HepG2 (cell line): ENCODE measurements around the gene GALNT5. TPM values are rescaled to one million over a fixed set of nuclear protein-coding genes. Genes with fewer than 3 reads are reported as not detected.

ENCODE experiments used
- ATAC-seq: fragments of 200-7000 bp; cut with Tn5 transposase; 3 replicates; pipeline ENCODE4 v1.9.1; 2020; ENCODE audit warnings: mild to moderate bottlenecking, moderate library complexity
- BruUV-seq: library from RNA; stranded (reverse); fragments of 400-500 nt; replicated peaks from 2 replicates; lab custom pipeline; 2021; lab: Mats Ljungman, UMichigan
- CTCF ChIA-PET: fragments of 300-600 bp; formaldehyde crosslinking; extraction: SDS; loops from one replicate; lab custom pipeline; 2021; ENCODE audit warnings: low total read pairs, inconsistent platforms, low intra/inter-chr PET ratio; lab: Yijun Ruan, JAX
- POLR2A ChIA-PET: fragments of 350-600 bp; sonication (Branson Sonifier 250); formaldehyde crosslinking; loops from one replicate; lab custom pipeline; 2020; ENCODE audit warnings: antibody characterized with exemption, inconsistent platforms; lab: Yijun Ruan, JAX
- DNase-seq: peaks from one replicate; pipeline ENCODE4 v3.0.0-alpha.2; 2015; ENCODE audit warnings: low spot score
- FAIRE-seq: peaks from 3 replicates; lab custom pipeline; 2011; peaks lifted over from hg19 to GRCh38; lab: Jason Lieb, UNC
- H2AFZ ChIP-seq: one replicate; pipeline ENCODE4 v1.6.1; 2011; ENCODE audit warnings: low read length, inconsistent platforms
- H3K27ac ChIP-seq: fragments of 300-600 bp; 3 replicates; pipeline ENCODE4 v1.8.0; 2011; ENCODE audit warnings: mixed run types, mild to moderate bottlenecking, mixed read lengths, low read length, inconsistent platforms; ENCODE audit not compliant: insufficient read depth; ENCODE audit errors: extremely low read length
- H3K27me3 ChIP-seq, 2 experiments: fragments of 200-600 bp in 1 of 2; 2 replicates in 1 of 2; 3 replicates in 1 of 2; pipeline versions ENCODE4 v1.6.0 to v1.8.0; 2011; ENCODE audit warnings: low read length in 2 of 2, mild to moderate bottlenecking in 2 of 2, moderate library complexity in 2 of 2, inconsistent platforms in 1 of 2; ENCODE audit not compliant: insufficient read depth in 2 of 2, control insufficient read depth in 1 of 2
- H3K36me3 ChIP-seq, 2 experiments: fragments of 200-600 bp in 1 of 2; replicated peaks in 1 of 2; 2 replicates in 1 of 2; 3 replicates in 1 of 2; pipeline versions ENCODE4 v1.5.1 to v1.8.0; 2011; ENCODE audit warnings: low read length in 2 of 2, inconsistent platforms in 1 of 2; ENCODE audit not compliant: insufficient read depth in 2 of 2, control insufficient read depth in 1 of 2
- H3K4me1 ChIP-seq: 2 replicates; pipeline ENCODE4 v1.5.1; 2012; ENCODE audit warnings: low read length, inconsistent platforms; ENCODE audit not compliant: insufficient read depth
- H3K4me2 ChIP-seq: 2 replicates; pipeline ENCODE4 v1.6.0; 2011; ENCODE audit warnings: low read depth, low read length, inconsistent platforms
- H3K4me3 ChIP-seq, 3 experiments: fragments of 200-600 bp in 1 of 3; sonication (generic), shearing (Covaris generic) in 1 of 3; replicated peaks in 1 of 3; 2 replicates each; pipeline ENCODE4 v1.5.1; 2011 to 2016; ENCODE audit warnings: low read length in 3 of 3, inconsistent platforms in 2 of 3, low read depth in 2 of 3, mild to moderate bottlenecking in 2 of 3, control low read depth in 1 of 3, mixed read lengths in 1 of 3; ENCODE audit not compliant: insufficient read depth in 1 of 3
- H3K79me2 ChIP-seq: one replicate; pipeline ENCODE4 v1.6.1; 2011; ENCODE audit warnings: low read length, inconsistent platforms; ENCODE audit not compliant: insufficient read depth
- H3K9ac ChIP-seq: 2 replicates; pipeline ENCODE4 v1.6.0; 2011; ENCODE audit warnings: mild to moderate bottlenecking, low read depth, low read length, inconsistent platforms; ENCODE audit not compliant: insufficient read depth
- H3K9me3 ChIP-seq: 2 replicates; pipeline ENCODE4 v1.5.1; 2012; ENCODE audit warnings: mild to moderate bottlenecking, low read length
- H4K20me1 ChIP-seq: 2 replicates; pipeline ENCODE4 v1.6.0; 2011; ENCODE audit warnings: inconsistent platforms, mild to moderate bottlenecking, low read length, moderate library complexity; ENCODE audit not compliant: insufficient read depth
- ATF1 ChIP-seq: IDR thresholded peaks from 2 replicates; pipeline ENCODE4 v1.6.1; 2016; ENCODE audit warnings: mild to moderate bottlenecking, control low read depth
- CC2D1A ChIP-seq: sonication (generic); formaldehyde crosslinking; IDR thresholded peaks from 2 replicates; pipeline ENCODE4 v1.8.1; 2023; ENCODE audit warnings: mild to moderate bottlenecking, missing genetic modification reagents
- ETV6 ChIP-seq: sonication (generic); formaldehyde crosslinking; conservative IDR thresholded peaks from 2 replicates; pipeline ENCODE4 v1.4.0; 2020; ENCODE audit warnings: missing genetic modification reagents
- FOXO4 ChIP-seq: sonication (generic); formaldehyde crosslinking; conservative IDR thresholded peaks from 2 replicates; pipeline ENCODE4 v1.8.1; 2023; ENCODE audit warnings: missing genetic modification reagents
- GRHL1 ChIP-seq: sonication (generic); formaldehyde crosslinking; conservative IDR thresholded peaks from 2 replicates; pipeline ENCODE4 v1.8.0; 2022; ENCODE audit warnings: missing genetic modification reagents
- HBP1 ChIP-seq: IDR thresholded peaks from 2 replicates; pipeline ENCODE4 v1.6.1; 2016; ENCODE audit warnings: low read depth, control low read depth
- HCFC1 ChIP-seq: fragments of 150-350 bp; IDR thresholded peaks from 2 replicates; pipeline ENCODE4 v1.6.1; 2014; ENCODE audit warnings: low read depth, low read length
- KDM2A ChIP-seq: sonication (generic); formaldehyde crosslinking; IDR thresholded peaks from 2 replicates; pipeline ENCODE4 v1.4.0; 2020; ENCODE audit warnings: low read depth, missing genetic modification reagents, borderline replicate concordance
- KDM4B ChIP-seq: sonication (generic); formaldehyde crosslinking; IDR thresholded peaks from 2 replicates; pipeline ENCODE4 v1.4.0; 2020; ENCODE audit warnings: missing genetic modification reagents
- SMAD1 ChIP-seq: sonication (generic); formaldehyde crosslinking; IDR thresholded peaks from 2 replicates; pipeline ENCODE4 v1.4.0; 2020; ENCODE audit warnings: missing genetic modification reagents, low read depth, mild to moderate bottlenecking, borderline replicate concordance
- TEAD3 ChIP-seq: optimal IDR thresholded peaks from 2 replicates; pipeline ENCODE3; 2016; ENCODE audit warnings: borderline replicate concordance
- TRIM22 ChIP-seq: fragments of 450-650 bp; IDR thresholded peaks from 2 replicates; pipeline ENCODE4 v1.6.1; 2017
- ZEB1 ChIP-seq: IDR thresholded peaks from 2 replicates; pipeline ENCODE4 v1.6.1; 2012; ENCODE audit warnings: mild to moderate bottlenecking, low read depth, inconsistent platforms; ENCODE audit not compliant: insufficient replicate concordance
- ZFYVE20 ChIP-seq: sonication (generic); formaldehyde crosslinking; IDR thresholded peaks from 2 replicates; pipeline ENCODE4 v1.8.0; 2023; ENCODE audit warnings: low read depth, mild to moderate bottlenecking, moderate library complexity, missing genetic modification reagents, borderline replicate concordance
- ZNF275 ChIP-seq: sonication (generic); formaldehyde crosslinking; IDR thresholded peaks from 2 replicates; pipeline ENCODE4 v1.8.0; 2022; ENCODE audit warnings: missing genetic modification reagents, mild to moderate bottlenecking, inconsistent platforms, borderline replicate concordance
- ZNF782 ChIP-seq: sonication (generic); formaldehyde crosslinking; IDR thresholded peaks from 2 replicates; pipeline ENCODE4 v1.4.0; 2020; ENCODE audit warnings: missing genetic modification reagents, mild to moderate bottlenecking, borderline replicate concordance
- WGBS: methylation state at CpG from one replicate; pipeline ENCODE4 v1.1.6; 2017; ENCODE audit warnings: low lambda C conversion rate; 5-methylcytosine and 5-hydroxymethylcytosine counted together
- in situ Hi-C: cut with HindIII; loops from 2 replicates; pipeline ENCODE4 v1.10.0; 2017; ENCODE audit warnings: low pct_unique_long_range_greater_than_20kb; ENCODE audit not compliant: extremely low pct_ligation_motif_present
- intact Hi-C: fragments of 100-400 bp; cut with micrococcal nuclease; formaldehyde crosslinking; loops from one replicate; pipeline ENCODE4 v1.10.0; 2022; ENCODE audit not compliant: unreplicated experiment
- polyA plus RNA-seq, 8 experiments: library from polyadenylated mRNA; depleted of rRNA in 3 of 8; stranded (reverse) in 7 of 8; unstranded in 1 of 8; fragments of >200 nt; fragmentation: Illumina TruSeq in 4 of 8; extraction: Trizol in 4 of 8; gene quantifications; 2 replicates each; pipeline versions ENCODE4 v1.2.1 to v1.2.3, GENCODE V29; 2011 to 2016; ENCODE audit warnings: low read depth in 4 of 8, missing spikeins in 1 of 8, mixed read lengths in 1 of 8; ENCODE audit not compliant: insufficient read depth in 1 of 8
- total RNA-seq, 5 experiments: library from RNA; depleted of rRNA; stranded (reverse); fragments of >200 nt; fragmentation: Illumina TruSeq; extraction: Trizol; gene quantifications; 2 replicates each; pipeline ENCODE4 v1.2.3, GENCODE V29; 2016; ENCODE audit warnings: low read depth in 1 of 5

The GALNT5 gene
- total and polyA plus RNA-seq, 2 of the 13 experiments (the other 11 are each of a cell fraction or from before 2014, with no cell fraction given) = not detected

- H3K9ac ChIP-seq = no peak overlapping the region
- H3K79me2 ChIP-seq = no peaks in the 10 kb centered on the region
- H2AFZ ChIP-seq = no peak overlapping the region
- no peaks in the 10 kb centered on the region for H4K20me1 ChIP-seq
- no TSS peak for BruUV-seq
- no peak overlapping the region for H3K4me2 ChIP-seq
- no peaks in the 10 kb centered on the region for H3K27me3 ChIP-seq
- no peak for TF ChIP-seq KDM4B (CRISPR knock-in tag)
- TF ChIP-seq CC2D1A (CRISPR knock-in tag) = no peak
- no peak for TF ChIP-seq KDM2A (CRISPR knock-in tag)
- TF ChIP-seq ZNF275 = no peak
- no peak for TF ChIP-seq HCFC1
- TF ChIP-seq TEAD3 (CRISPR knock-in tag) = no peak
- no peak for TF ChIP-seq GRHL1
- no peak for TF ChIP-seq SMAD1 (CRISPR knock-in tag)
- no peak for TF ChIP-seq ZNF782
- TF ChIP-seq TRIM22 = no peak
- no peak for TF ChIP-seq HBP1
- TF ChIP-seq FOXO4 = no peak
- TF ChIP-seq ATF1 (CRISPR knock-in tag) = no peak
- no peak for TF ChIP-seq ETV6 (CRISPR knock-in tag)
- no peak for TF ChIP-seq ZEB1
- TF ChIP-seq ZFYVE20 (CRISPR knock-in tag) = no peak
- H3K4me3 ChIP-seq = no peak overlapping the region
- no peak for DNase-seq
- FAIRE-seq = no peak
- intact Hi-C loops (no loop called here), in situ Hi-C loops (no loop called here)
- no peak for ATAC-seq
- ChIA-PET POLR2A (no interaction called here), CTCF (no interaction called here)
- H3K36me3 ChIP-seq = no peaks in the 10 kb centered on the region
- WGBS = 0% methylated on average over 4 of the region's 4 CpGs
- no peaks in the 10 kb centered on the region for H3K9me3 ChIP-seq
- no peaks in the 10 kb centered on the region for H3K4me1 ChIP-seq
- H3K27ac ChIP-seq = no peak overlapping the region
Measured at GRCh38 chr2:157233506-157233905, 24.0 kb upstream of the GALNT5 start.
